HG02763 (cell line): ENCODE results near the gene C2CD4A.
"Not testable (repeated sequence)": the region's sequence is repeated elsewhere in the genome, so short reads cannot be mapped to it uniquely, and the experiment has no call there.

Experiments used
- ATAC-seq: cut with Tn5 transposase; IDR thresholded peaks from one replicate; pipeline ENCODE4 v1.9.1; 2021; ENCODE audit warnings: mild to moderate bottlenecking, moderate library complexity; ENCODE audit not compliant: unreplicated experiment

C2CD4A gene

GRCh38 chr15:62066663-62067447 is at the start of gene C2CD4A:
TSS of gene C2CD4A (plus strand) at chr15:62066977. CDS start at chr15:62067614, 637 bp downstream.
- no peak for ATAC-seq

- no peak for ATAC-seq
These were observed 46.1 kb upstream of the C2CD4A start for GRCh38 chr15:62020576-62021160.

GRCh38 chr15:62021991-62022600 is 44.7 kb upstream of the C2CD4A start:
- ATAC-seq: no peak

- ATAC-seq: no peak
These were observed 40.1 kb upstream of the C2CD4A start for GRCh38 chr15:62026487-62027262.

GRCh38 chr15:62027263-62027565 is 39.6 kb upstream of the C2CD4A start:
- ATAC-seq: no peak

GRCh38 chr15:62027916-62028315 is 38.9 kb upstream of the C2CD4A start:
- no peak for ATAC-seq

GRCh38 chr15:62035256-62035924 is 31.4 kb upstream of the C2CD4A start:
- no peak for ATAC-seq

- ATAC-seq: no peak
These were observed 20.6 kb upstream of the C2CD4A start for GRCh38 chr15:62046078-62046743.

GRCh38 chr15:62047282-62047827 is 19.4 kb upstream of the C2CD4A start:
- ATAC-seq: no peak

GRCh38 chr15:62048254-62048653 is 18.5 kb upstream of the C2CD4A start:
- not testable (repeated sequence) for ATAC-seq

GRCh38 chr15:62050115-62050514 is 16.7 kb upstream of the C2CD4A start:
- no peak for ATAC-seq

GRCh38 chr15:62051166-62051565 is 15.6 kb upstream of the C2CD4A start:
- ATAC-seq: no peak

GRCh38 chr15:62052713-62053112 is 14.1 kb upstream of the C2CD4A start:
- ATAC-seq: no peak

- ATAC-seq: no peak
These were observed 13.2 kb upstream of the C2CD4A start for GRCh38 chr15:62053439-62054085.

GRCh38 chr15:62054979-62055378 is 11.8 kb upstream of the C2CD4A start:
- no peak for ATAC-seq

- no peak for ATAC-seq
These were observed 9.3 kb upstream of the C2CD4A start for GRCh38 chr15:62057341-62057980.

- ATAC-seq: no peak
These were observed 8.3 kb upstream of the C2CD4A start for GRCh38 chr15:62058327-62059028.

GRCh38 chr15:62059108-62059815 is 7.5 kb upstream of the C2CD4A start:
- ATAC-seq: no peak
